Naive B cell (primary cell): ENCODE results near the gene CSMD2. TPM values are rescaled to one million over a fixed set of nuclear protein-coding genes. Genes with fewer than 3 reads are reported as not detected.

Source experiments
- ATAC-seq, 2 donors: fragments of 150-1000 bp; cut with Tn5 transposase; 2 replicates each; pipeline ENCODE4 v1.10.0; 2021; ENCODE audit warnings: low read depth in 2 of 2, mild to moderate bottlenecking in 2 of 2, moderate library complexity in 2 of 2
- DNase-seq: peaks from one replicate; pipeline ENCODE4 v3.0.0; 2022
- H3K27ac Mint-ChIP-seq, 6 donors: one replicate each; pipeline ENCODE4 v1.8.0; 2020 to 2022; ENCODE audit warnings: mild to moderate bottlenecking in 6 of 6, mixed read lengths in 6 of 6, moderate library complexity in 5 of 6, inconsistent platforms in 2 of 6
- H3K27me3 Mint-ChIP-seq, 3 donors: one replicate each; pipeline ENCODE4 v1.8.0; 2021 to 2022; ENCODE audit warnings: mixed read lengths in 3 of 3, mild to moderate bottlenecking in 1 of 3
- H3K36me3 Mint-ChIP-seq, 2 donors: one replicate each; pipeline ENCODE4 v1.8.0; 2020 to 2022; ENCODE audit warnings: mixed read lengths in 2 of 2, inconsistent platforms in 1 of 2, mild to moderate bottlenecking in 1 of 2
- H3K4me1 Mint-ChIP-seq, 3 donors: one replicate each; pipeline ENCODE4 v1.8.0; 2020 to 2022; ENCODE audit warnings: mixed read lengths in 3 of 3, inconsistent platforms in 1 of 3, mild to moderate bottlenecking in 1 of 3, moderate library complexity in 1 of 3
- H3K4me3 Mint-ChIP-seq, 8 donors: one replicate each; pipeline ENCODE4 v1.8.0; 2020 to 2022; ENCODE audit warnings: mild to moderate bottlenecking in 8 of 8, mixed read lengths in 8 of 8, moderate library complexity in 8 of 8, inconsistent platforms in 2 of 8
- H3K9me3 Mint-ChIP-seq, 7 donors: one replicate each; pipeline ENCODE4 v1.8.0; 2020 to 2022; ENCODE audit warnings: mixed read lengths in 7 of 7, mild to moderate bottlenecking in 5 of 7, inconsistent platforms in 2 of 7, moderate library complexity in 1 of 7
- polyA plus RNA-seq, 6 donors: library from polyadenylated mRNA; unstranded; fragments of 300-500 nt; fragmentation: Illumina TruSeq; gene quantifications; one replicate each; pipeline ENCODE4 v1.2.3, GENCODE V29; 2021; ENCODE audit warnings: low read depth in 6 of 6

The CSMD2 gene
- polyA plus RNA-seq, 6 donors from 2014 or later = not detected

DNA sequence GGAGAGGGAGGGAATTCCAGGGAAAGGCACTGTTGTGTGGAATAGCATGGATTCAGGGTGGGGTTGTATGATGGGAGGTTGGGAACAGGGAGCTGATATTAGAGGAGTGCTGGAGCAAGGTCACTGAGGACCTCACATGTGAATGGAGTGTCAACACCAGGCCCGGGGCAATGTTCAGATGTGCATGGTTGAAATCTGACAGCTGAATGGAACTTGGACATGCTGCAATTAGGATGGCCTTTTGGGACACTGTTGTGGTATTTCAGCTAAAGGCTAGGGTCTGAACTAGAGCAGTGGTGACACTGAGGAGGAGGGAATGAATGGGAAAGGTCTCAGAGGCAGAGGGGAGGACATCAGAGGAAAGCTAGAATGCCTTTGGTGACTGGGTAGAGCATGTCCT is 667.6 kb downstream of the CSMD2 start:
- DNase-seq (no peak), ATAC-seq (no peak)
- Mint-ChIP-seq H3K27ac (no peak overlapping the region), H3K9me3 (peaks cover 15 to 53% (median 45%) of the 10 kb centered on the region in 7 donors), H3K4me3 (no peak overlapping the region), H3K27me3 (no peaks in the 10 kb centered on the region), H3K36me3 (peaks cover 20 to 35% of the 10 kb centered on the region in 2 donors), H3K4me1 (peaks cover 4 to 14% (median 7%) of the 10 kb centered on the region in 3 donors)

DNA sequence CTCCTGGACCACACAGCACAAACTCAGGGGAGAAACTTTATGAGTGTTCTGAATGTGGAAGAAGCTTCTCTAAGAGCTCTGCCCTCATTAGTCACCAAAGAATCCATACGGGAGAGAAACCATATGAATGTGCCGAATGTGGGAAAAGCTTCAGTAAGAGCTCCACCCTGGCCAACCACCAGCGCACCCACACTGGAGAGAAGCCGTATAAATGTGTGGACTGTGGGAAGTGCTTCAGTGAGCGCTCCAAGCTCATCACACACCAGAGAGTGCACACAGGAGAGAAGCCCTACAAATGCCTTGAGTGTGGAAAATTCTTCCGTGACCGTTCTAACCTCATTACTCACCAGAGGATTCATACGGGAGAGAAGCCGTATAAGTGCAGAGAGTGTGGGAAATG is 670.1 kb downstream of the CSMD2 start:
- H3K9me3 Mint-ChIP-seq = peaks cover 19 to 57% (median 45%) of the 10 kb centered on the region in 7 donors
- peaks cover 28 to 45% of the 10 kb centered on the region in 2 donors for H3K36me3 Mint-ChIP-seq
- ATAC-seq = no peak

DNA sequence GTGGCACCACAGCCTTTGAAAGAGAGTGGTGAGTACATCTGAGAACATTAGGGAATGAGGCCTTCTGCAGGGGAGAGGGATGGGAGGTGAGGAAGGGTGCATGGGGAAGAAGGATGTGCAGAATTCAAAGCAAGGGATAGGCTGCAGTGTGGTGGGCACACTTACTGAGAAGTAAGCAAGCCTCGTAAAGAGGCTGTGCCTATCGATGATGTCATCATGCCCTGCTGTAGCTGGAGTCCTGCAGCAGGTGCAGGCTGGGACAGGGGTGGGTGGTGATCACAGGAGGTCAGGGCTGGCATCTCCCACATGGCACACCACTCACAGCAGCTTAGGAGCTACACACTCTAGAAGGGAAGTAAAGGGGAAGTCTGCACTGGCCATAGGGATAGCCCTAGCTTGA is 676.4 kb downstream of the CSMD2 start:
- Mint-ChIP-seq H3K27ac (no peak overlapping the region), H3K4me1 (peaks cover 0 to 4% (median 0%) of the 10 kb centered on the region in 3 donors), H3K36me3 (peaks cover 40 to 55% of the 10 kb centered on the region in 2 donors), H3K9me3 (peaks cover 5 to 33% (median 25%) of the 10 kb centered on the region in 7 donors), H3K4me3 (no peak overlapping the region), H3K27me3 (no peaks in the 10 kb centered on the region)
- no peak for ATAC-seq
- DNase-seq = no peak

More for the DNA sequence above, 670.1 kb downstream of the CSMD2 start:
- Mint-ChIP-seq H3K27ac (no peak overlapping the region), H3K27me3 (no peaks in the 10 kb centered on the region), H3K4me1 (no peaks in the 10 kb centered on the region), H3K4me3 (no peak overlapping the region)
- no peak for DNase-seq

GRCh38 chr1:33482412-33482811 is 682.6 kb downstream of the CSMD2 start:
- ATAC-seq (no peak), DNase-seq (no peak)
- Mint-ChIP-seq H3K9me3 (peaks cover 5 to 20% (median 16%) of the 10 kb centered on the region in 7 donors), H3K4me3 (no peak overlapping the region), H3K27me3 (no peaks in the 10 kb centered on the region), H3K27ac (no peak overlapping the region), H3K36me3 (peaks cover 21% of the 10 kb centered on the region in 2 donors), H3K4me1 (no peaks in the 10 kb centered on the region)

- Mint-ChIP-seq H3K36me3 (no peaks in the 10 kb centered on the region), H3K27ac (peak overlapping the region in 1 of 6 donors; percentile 35), H3K4me3 (no peak overlapping the region), H3K27me3 (no peaks in the 10 kb centered on the region), H3K9me3 (no peaks in the 10 kb centered on the region), H3K4me1 (peaks cover 8 to 12% (median 12%) of the 10 kb centered on the region in 3 donors)
- no peak for DNase-seq
- no peak for ATAC-seq
Observed at GRCh38 chr1:33477451-33477850, 687.6 kb downstream of the CSMD2 start.

- ATAC-seq = no peak
Observed at GRCh38 chr1:33473900-33474299, 691.1 kb downstream of the CSMD2 start.

GRCh38 chr1:33472269-33472980 is 692.6 kb downstream of the CSMD2 start, which contains the start of gene ZSCAN20:
TSS of gene ZSCAN20 (plus strand) at chr1:33472645. CDS start at chr1:33479289, 6,644 bp downstream.
- Mint-ChIP-seq H3K27ac (peak within 1 kb of the TSS; percentile 57 to 77 (median 70)), H3K27me3 (no peaks in the 10 kb centered on the region), H3K4me3 (peak within 1 kb of the TSS; percentile 56 to 97 (median 91)), H3K4me1 (peaks cover 19 to 24% (median 22%) of the 10 kb centered on the region in 3 donors), H3K36me3 (no peaks in the 10 kb centered on the region), H3K9me3 (no peaks in the 10 kb centered on the region)
- peak; percentile 75 for DNase-seq
- ATAC-seq = peak; percentile 91 to 94

More at GRCh38 chr1:33473900-33474299, 691.1 kb downstream of the CSMD2 start:
- H3K27ac Mint-ChIP-seq = peak overlapping the region in 1 of 6 donors; percentile 81
- no peaks in the 10 kb centered on the region for H3K27me3 Mint-ChIP-seq
- H3K36me3 Mint-ChIP-seq = no peaks in the 10 kb centered on the region
- DNase-seq = no peak
- H3K4me1 Mint-ChIP-seq = peaks cover 19 to 24% (median 22%) of the 10 kb centered on the region in 3 donors
- no peaks in the 10 kb centered on the region for H3K9me3 Mint-ChIP-seq
- peak overlapping the region in 4 of 8 donors; percentile 27 to 94 (median 70) for H3K4me3 Mint-ChIP-seq

GRCh38 chr1:33471416-33471815 is 693.6 kb downstream of the CSMD2 start:
- Mint-ChIP-seq H3K4me3 (peak overlapping the region in 3 of 8 donors; percentile 12 to 84 (median 22)), H3K27ac (peak overlapping the region in 1 of 6 donors; percentile 44), H3K4me1 (peaks cover 19 to 24% (median 22%) of the 10 kb centered on the region in 3 donors), H3K9me3 (no peaks in the 10 kb centered on the region), H3K27me3 (no peaks in the 10 kb centered on the region), H3K36me3 (no peaks in the 10 kb centered on the region)
- ATAC-seq (no peak), DNase-seq (no peak)

DNA sequence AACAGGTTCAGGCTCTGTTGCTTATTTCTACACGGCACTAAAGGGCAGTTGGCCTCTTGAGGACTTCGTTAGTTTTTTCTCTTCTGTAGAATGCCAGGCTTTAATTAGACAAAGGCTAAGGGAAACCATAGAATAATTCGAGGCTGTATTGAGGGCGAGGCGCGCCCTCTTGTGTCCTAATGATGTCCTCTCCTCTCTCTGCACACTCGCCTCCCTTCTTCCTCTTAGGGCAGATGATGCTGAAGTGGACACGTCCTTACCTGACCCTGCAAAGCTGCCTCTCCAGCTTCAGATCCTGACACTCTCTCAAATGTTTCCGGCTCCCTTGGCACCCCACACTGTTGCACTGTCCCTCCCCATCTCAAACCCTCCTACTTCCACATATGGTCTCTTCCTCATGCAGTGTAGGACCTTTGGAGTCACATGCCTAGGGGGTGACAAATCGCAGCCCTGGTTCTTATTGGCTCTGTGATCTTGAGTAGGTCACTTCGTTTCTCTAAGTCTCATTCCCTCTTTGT is 694.5 kb downstream of the CSMD2 start:
- no peaks in the 10 kb centered on the region for H3K36me3 Mint-ChIP-seq
- peaks cover 19 to 29% (median 24%) of the 10 kb centered on the region in 3 donors for H3K4me1 Mint-ChIP-seq
- H3K27me3 Mint-ChIP-seq = no peaks in the 10 kb centered on the region
- no peaks in the 10 kb centered on the region for H3K9me3 Mint-ChIP-seq
- DNase-seq (peak; percentile 60), ATAC-seq (peak; percentile 64 to 71)
- H3K27ac Mint-ChIP-seq = no peak overlapping the region
- peak overlapping the region in 6 of 8 donors; percentile 16 to 70 (median 54) for H3K4me3 Mint-ChIP-seq

- no peak for DNase-seq
- peaks cover 19 to 29% (median 28%) of the 10 kb centered on the region in 3 donors for H3K4me1 Mint-ChIP-seq
- H3K36me3 Mint-ChIP-seq = no peaks in the 10 kb centered on the region
- no peaks in the 10 kb centered on the region for H3K9me3 Mint-ChIP-seq
- ATAC-seq = no peak
- no peak overlapping the region for H3K4me3 Mint-ChIP-seq
- no peak overlapping the region for H3K27ac Mint-ChIP-seq
- H3K27me3 Mint-ChIP-seq = no peaks in the 10 kb centered on the region
Observed at GRCh38 chr1:33469691-33470090, 695.3 kb downstream of the CSMD2 start.

GRCh38 chr1:33468967-33469366 is 696.1 kb downstream of the CSMD2 start:
- Mint-ChIP-seq H3K27ac (peak overlapping the region in 3 of 6 donors; percentile 29 to 42 (median 40)), H3K27me3 (no peaks in the 10 kb centered on the region), H3K4me1 (peaks cover 19 to 29% (median 29%) of the 10 kb centered on the region in 3 donors), H3K4me3 (peak overlapping the region in 1 of 8 donors; percentile 48), H3K9me3 (no peaks in the 10 kb centered on the region), H3K36me3 (no peaks in the 10 kb centered on the region)
- DNase-seq = no peak
- no peak for ATAC-seq

- H3K4me3 Mint-ChIP-seq = peak overlapping the region in 1 of 8 donors; percentile 48
- peak overlapping the region in 2 of 6 donors; percentile 15 to 40 for H3K27ac Mint-ChIP-seq
- H3K27me3 Mint-ChIP-seq = no peaks in the 10 kb centered on the region
- H3K9me3 Mint-ChIP-seq = no peaks in the 10 kb centered on the region
- H3K36me3 Mint-ChIP-seq = no peaks in the 10 kb centered on the region
- H3K4me1 Mint-ChIP-seq = peaks cover 23 to 32% (median 26%) of the 10 kb centered on the region in 3 donors
- DNase-seq (no peak), ATAC-seq (no peak)
Observed at GRCh38 chr1:33468531-33468930, 696.5 kb downstream of the CSMD2 start.

DNA sequence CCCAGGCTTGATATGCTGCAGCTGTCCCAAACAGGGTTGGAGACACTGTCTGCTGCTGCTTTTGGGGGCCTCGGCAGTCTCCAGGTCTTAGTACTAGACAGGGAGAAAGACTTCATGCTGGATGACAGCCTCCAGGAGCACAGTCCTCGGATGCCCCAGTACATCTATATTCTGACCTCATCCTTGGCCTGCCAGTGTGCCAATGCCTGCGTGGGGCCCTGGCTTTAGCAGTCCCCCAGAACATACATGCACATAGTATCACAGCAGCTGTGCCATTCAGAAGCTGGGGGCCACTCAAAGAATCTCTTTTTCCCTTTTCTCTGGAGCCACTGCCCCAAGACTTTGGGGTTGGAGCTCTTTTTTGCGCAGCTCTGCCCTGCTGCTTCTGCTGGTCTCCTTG is 697.0 kb downstream of the CSMD2 start:
- Mint-ChIP-seq H3K36me3 (no peaks in the 10 kb centered on the region), H3K27me3 (no peaks in the 10 kb centered on the region), H3K27ac (no peak overlapping the region), H3K9me3 (no peaks in the 10 kb centered on the region), H3K4me3 (no peak overlapping the region), H3K4me1 (peaks cover 25 to 32% (median 26%) of the 10 kb centered on the region in 3 donors)
- ATAC-seq (no peak), DNase-seq (no peak)

DNA sequence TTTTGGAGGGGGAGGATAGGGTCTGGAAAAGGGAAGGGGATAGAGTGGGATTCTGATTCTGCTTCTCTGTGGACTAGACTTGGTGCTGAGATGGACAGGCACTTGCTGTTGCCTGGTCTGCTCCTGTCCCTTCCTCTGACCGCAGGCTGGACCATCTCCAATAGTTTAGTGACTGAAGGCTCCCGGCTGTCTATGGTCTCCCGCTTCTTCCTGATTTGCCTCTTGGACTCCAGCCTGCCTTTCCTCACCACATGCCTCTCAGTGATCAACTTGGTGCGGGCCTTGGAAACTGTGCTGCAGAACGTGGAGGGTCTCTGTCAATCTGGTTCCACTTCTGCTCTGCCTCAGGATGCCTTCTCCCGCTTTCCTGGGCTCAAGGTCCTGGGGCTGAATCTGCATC is 698.9 kb downstream of the CSMD2 start:
- no peak for ATAC-seq
- Mint-ChIP-seq H3K27ac (no peak overlapping the region), H3K4me3 (no peak overlapping the region), H3K9me3 (no peaks in the 10 kb centered on the region), H3K36me3 (no peaks in the 10 kb centered on the region), H3K27me3 (no peaks in the 10 kb centered on the region), H3K4me1 (peaks cover 27 to 36% (median 35%) of the 10 kb centered on the region in 3 donors)
- DNase-seq = no peak
